ENCODE data around the gene ARL8B. TPM values are rescaled to one million over a fixed set of nuclear protein-coding genes. Genes with fewer than 3 reads are reported as not detected.
A peak's percentile ranks its signal among the peaks of the same experiment; 100 is the strongest.

Gene ARL8B
- total and polyA plus RNA-seq, 10 of the 15 experiments (the other 5 are each of a cell fraction or from before 2014, with no cell fraction given), result 22.0 to 80.6 (median 43.7) TPM

GRCh38 chr3:5205165-5205941 is 83.3 kb downstream of the ARL8B start (continued):
- TF ChIP-seq CREB1 (IDR thresholded peaks at IDR 0.05; ENCODE audit: low read depth) (0 out of 2 replicates have a peak, but pooled peaks have one; percentile 31), BHLHE40 (IDR thresholded peaks at IDR 0.05; ENCODE audit: borderline replicate concordance in 1 of 2, low read depth in 2 of 2, low read length in 1 of 2) (peak in 1 of 2 experiments; percentile 67; a peak in 2 of 4 replicates), STAT3 (IDR thresholded peaks at IDR 0.05; ENCODE audit: low read depth, low read length) (no peak; the same call in 1 of the 2 replicates), YY1 (IDR thresholded peaks at IDR 0.05; ENCODE audit: low read depth, low read length) (peak; percentile 84), DPF2 (IDR thresholded peaks at IDR 0.05) (peak; percentile 95), MTA3 (IDR thresholded peaks at IDR 0.05; ENCODE audit: borderline replicate concordance, low read length) (peak; percentile 71; the same call in 1 of the 2 replicates), GATAD2B (conservative IDR thresholded peaks at IDR 0.05; ENCODE audit: low read depth) (peak; percentile 70), CUX1 (IDR thresholded peaks at IDR 0.05; ENCODE audit: insufficient replicate concordance, low read depth, low read length) (peak; percentile 80), SUZ12 (IDR thresholded peaks at IDR 0.05; ENCODE audit: unreplicated experiment) (no peak), MXI1 (IDR thresholded peaks at IDR 0.05; ENCODE audit: low read depth, low read length) (peak; percentile 57; the same call in 1 of the 2 replicates), EP300 (IDR thresholded peaks at IDR 0.05; ENCODE audit: borderline replicate concordance in 1 of 2, control insufficient read depth in 1 of 2, low read depth in 2 of 2, low read length in 2 of 2) (peak; percentile 62 to 88; a peak in 3 of 4 replicates), RELB (IDR thresholded peaks at IDR 0.05; ENCODE audit: low read depth) (peak; percentile 82), RUNX3 (IDR thresholded peaks at IDR 0.05; ENCODE audit: low read length) (peak; percentile 87), JUNB (IDR thresholded peaks at IDR 0.05) (peak; percentile 58), IRF3 (IDR thresholded peaks at IDR 0.05) (no peak), KAT2A (conservative IDR thresholded peaks at IDR 0.05; ENCODE audit: control insufficient read depth, low read depth, low read length) (no peak), ZNF687 (IDR thresholded peaks at IDR 0.05) (peak; percentile 83)

All from GM12878 (cell line).